HepG2 (cell line): ENCODE measurements around the gene PCBD2. TPM values are rescaled to one million over a fixed set of nuclear protein-coding genes. Genes with fewer than 3 reads are reported as not detected.

ENCODE experiments used
- ATAC-seq: fragments of 200-7000 bp; cut with Tn5 transposase; 3 replicates; pipeline ENCODE4 v1.9.1; 2020; ENCODE audit warnings: mild to moderate bottlenecking, moderate library complexity
- BruUV-seq: library from RNA; stranded (reverse); fragments of 400-500 nt; replicated peaks from 2 replicates; lab custom pipeline; 2021; lab: Mats Ljungman, UMichigan
- CTCF ChIA-PET: fragments of 300-600 bp; formaldehyde crosslinking; extraction: SDS; loops from one replicate; lab custom pipeline; 2021; ENCODE audit warnings: low total read pairs, inconsistent platforms, low intra/inter-chr PET ratio; lab: Yijun Ruan, JAX
- POLR2A ChIA-PET: fragments of 350-600 bp; sonication (Branson Sonifier 250); formaldehyde crosslinking; loops from one replicate; lab custom pipeline; 2020; ENCODE audit warnings: antibody characterized with exemption, inconsistent platforms; lab: Yijun Ruan, JAX
- DNase-seq: peaks from one replicate; pipeline ENCODE4 v3.0.0-alpha.2; 2015; ENCODE audit warnings: low spot score
- FAIRE-seq: peaks from 3 replicates; lab custom pipeline; 2011; peaks lifted over from hg19 to GRCh38; lab: Jason Lieb, UNC
- H2AFZ ChIP-seq: one replicate; pipeline ENCODE4 v1.6.1; 2011; ENCODE audit warnings: low read length, inconsistent platforms
- H3K27ac ChIP-seq: fragments of 300-600 bp; 3 replicates; pipeline ENCODE4 v1.8.0; 2011; ENCODE audit warnings: mixed run types, mild to moderate bottlenecking, mixed read lengths, low read length, inconsistent platforms; ENCODE audit not compliant: insufficient read depth; ENCODE audit errors: extremely low read length
- H3K27me3 ChIP-seq, 2 experiments: fragments of 200-600 bp in 1 of 2; 2 replicates in 1 of 2; 3 replicates in 1 of 2; pipeline versions ENCODE4 v1.6.0 to v1.8.0; 2011; ENCODE audit warnings: low read length in 2 of 2, mild to moderate bottlenecking in 2 of 2, moderate library complexity in 2 of 2, inconsistent platforms in 1 of 2; ENCODE audit not compliant: insufficient read depth in 2 of 2, control insufficient read depth in 1 of 2
- H3K36me3 ChIP-seq, 2 experiments: fragments of 200-600 bp in 1 of 2; replicated peaks in 1 of 2; 2 replicates in 1 of 2; 3 replicates in 1 of 2; pipeline versions ENCODE4 v1.5.1 to v1.8.0; 2011; ENCODE audit warnings: low read length in 2 of 2, inconsistent platforms in 1 of 2; ENCODE audit not compliant: insufficient read depth in 2 of 2, control insufficient read depth in 1 of 2
- H3K4me1 ChIP-seq: 2 replicates; pipeline ENCODE4 v1.5.1; 2012; ENCODE audit warnings: low read length, inconsistent platforms; ENCODE audit not compliant: insufficient read depth
- H3K4me2 ChIP-seq: 2 replicates; pipeline ENCODE4 v1.6.0; 2011; ENCODE audit warnings: low read depth, low read length, inconsistent platforms
- H3K4me3 ChIP-seq, 3 experiments: fragments of 200-600 bp in 1 of 3; sonication (generic), shearing (Covaris generic) in 1 of 3; replicated peaks in 1 of 3; 2 replicates each; pipeline ENCODE4 v1.5.1; 2011 to 2016; ENCODE audit warnings: low read length in 3 of 3, inconsistent platforms in 2 of 3, low read depth in 2 of 3, mild to moderate bottlenecking in 2 of 3, control low read depth in 1 of 3, mixed read lengths in 1 of 3; ENCODE audit not compliant: insufficient read depth in 1 of 3
- H3K79me2 ChIP-seq: one replicate; pipeline ENCODE4 v1.6.1; 2011; ENCODE audit warnings: low read length, inconsistent platforms; ENCODE audit not compliant: insufficient read depth
- H3K9ac ChIP-seq: 2 replicates; pipeline ENCODE4 v1.6.0; 2011; ENCODE audit warnings: mild to moderate bottlenecking, low read depth, low read length, inconsistent platforms; ENCODE audit not compliant: insufficient read depth
- H3K9me3 ChIP-seq: 2 replicates; pipeline ENCODE4 v1.5.1; 2012; ENCODE audit warnings: mild to moderate bottlenecking, low read length
- H4K20me1 ChIP-seq: 2 replicates; pipeline ENCODE4 v1.6.0; 2011; ENCODE audit warnings: inconsistent platforms, mild to moderate bottlenecking, low read length, moderate library complexity; ENCODE audit not compliant: insufficient read depth
- GATAD1 ChIP-seq: IDR thresholded peaks from 2 replicates; pipeline ENCODE4 v1.6.1; 2016; ENCODE audit warnings: missing genetic modification reagents, missing compliant biosample characterization
- GTF3A ChIP-seq: sonication (generic); formaldehyde crosslinking; conservative IDR thresholded peaks from 2 replicates; pipeline ENCODE4 v1.4.0; 2020; ENCODE audit warnings: mild to moderate bottlenecking, missing genetic modification reagents
- KLF11 ChIP-seq: IDR thresholded peaks from 2 replicates; pipeline ENCODE4 v1.6.1; 2016; ENCODE audit warnings: missing compliant biosample characterization
- MATR3 ChIP-seq: sonication (generic); formaldehyde crosslinking; IDR thresholded peaks from 2 replicates; pipeline ENCODE4 v1.4.0; 2020; ENCODE audit warnings: missing genetic modification reagents
- MAZ ChIP-seq, 2 experiments: sonication (generic) in 1 of 2; formaldehyde crosslinking in 1 of 2; IDR thresholded peaks; 2 replicates each; pipeline versions ENCODE4 v1.5.0 to v1.6.1; 2012 to 2020; ENCODE audit warnings: low read depth in 2 of 2, mild to moderate bottlenecking in 2 of 2, borderline replicate concordance in 1 of 2, improper control_type of control experiment in 1 of 2, low read length in 1 of 2, missing genetic modification reagents in 1 of 2, moderate library complexity in 1 of 2
- NR2F2 ChIP-seq: IDR thresholded peaks from 2 replicates; pipeline ENCODE4 v1.6.1; 2012; ENCODE audit warnings: low read depth, inconsistent platforms, borderline replicate concordance
- RFX3 ChIP-seq: IDR thresholded peaks from 2 replicates; pipeline ENCODE4 v1.6.1; 2016; ENCODE audit warnings: missing biosample characterization, missing genetic modification reagents
- RFXANK ChIP-seq: IDR thresholded peaks from 2 replicates; pipeline ENCODE4 v1.6.1; 2016
- SMAD9 ChIP-seq: sonication (generic); formaldehyde crosslinking; IDR thresholded peaks from 2 replicates; pipeline ENCODE4 v1.5.1; 2020; ENCODE audit warnings: mild to moderate bottlenecking, missing genetic modification reagents
- TFAP4 ChIP-seq: sonication (generic); IDR thresholded peaks from 2 replicates; pipeline ENCODE4 v1.6.1; 2016; ENCODE audit warnings: low read depth, borderline replicate concordance
- ZNF563 ChIP-seq: sonication (generic); formaldehyde crosslinking; IDR thresholded peaks from 2 replicates; pipeline ENCODE4 v1.8.0; 2022; ENCODE audit warnings: mild to moderate bottlenecking, moderate library complexity, missing genetic modification reagents
- ZNF570 ChIP-seq: sonication (generic); formaldehyde crosslinking; IDR thresholded peaks from 2 replicates; pipeline ENCODE4 v1.4.0; 2020; ENCODE audit warnings: mild to moderate bottlenecking, missing genetic modification reagents, borderline replicate concordance
- ZNF580 ChIP-seq: IDR thresholded peaks from 2 replicates; pipeline ENCODE4 v1.6.1; 2016; ENCODE audit warnings: low read depth, borderline replicate concordance
- WGBS: methylation state at CpG from one replicate; pipeline ENCODE4 v1.1.6; 2017; ENCODE audit warnings: low lambda C conversion rate; 5-methylcytosine and 5-hydroxymethylcytosine counted together
- in situ Hi-C: cut with HindIII; loops from 2 replicates; pipeline ENCODE4 v1.10.0; 2017; ENCODE audit warnings: low pct_unique_long_range_greater_than_20kb; ENCODE audit not compliant: extremely low pct_ligation_motif_present
- intact Hi-C: fragments of 100-400 bp; cut with micrococcal nuclease; formaldehyde crosslinking; loops from one replicate; pipeline ENCODE4 v1.10.0; 2022; ENCODE audit not compliant: unreplicated experiment
- polyA plus RNA-seq, 8 experiments: library from polyadenylated mRNA; depleted of rRNA in 3 of 8; stranded (reverse) in 7 of 8; unstranded in 1 of 8; fragments of >200 nt; fragmentation: Illumina TruSeq in 4 of 8; extraction: Trizol in 4 of 8; gene quantifications; 2 replicates each; pipeline versions ENCODE4 v1.2.1 to v1.2.3, GENCODE V29; 2011 to 2016; ENCODE audit warnings: low read depth in 4 of 8, missing spikeins in 1 of 8, mixed read lengths in 1 of 8; ENCODE audit not compliant: insufficient read depth in 1 of 8
- total RNA-seq, 5 experiments: library from RNA; depleted of rRNA; stranded (reverse); fragments of >200 nt; fragmentation: Illumina TruSeq; extraction: Trizol; gene quantifications; 2 replicates each; pipeline ENCODE4 v1.2.3, GENCODE V29; 2016; ENCODE audit warnings: low read depth in 1 of 5

The PCBD2 gene
- total and polyA plus RNA-seq, 2 of the 13 experiments (the other 11 are each of a cell fraction or from before 2014, with no cell fraction given), result 5.5 to 12.0 TPM

GRCh38 chr5:134892282-134892681, 12.6 kb upstream of the PCBD2 start:
- H3K79me2 ChIP-seq, result peaks cover 2% of the 10 kb centered on the region
- TF ChIP-seq TFAP4 (no peak), ZNF570 (CRISPR knock-in tag) (no peak), MATR3 (CRISPR knock-in tag) (no peak), MAZ (IDR thresholded peaks at IDR 0.05; ENCODE audit: borderline replicate concordance, low read depth, low read length) (no peak), MAZ (CRISPR knock-in tag; IDR thresholded peaks at IDR 0.05; ENCODE audit: low read depth) (no peak), KLF11 (CRISPR knock-in tag) (no peak), GATAD1 (CRISPR knock-in tag) (no peak), RFX3 (CRISPR knock-in tag) (no peak), ZNF563 (CRISPR knock-in tag) (no peak), ZNF580 (CRISPR knock-in tag) (no peak), SMAD9 (CRISPR knock-in tag) (no peak), RFXANK (no peak), GTF3A (no peak), NR2F2 (no peak)
- no peaks in the 10 kb centered on the region for H3K9me3 ChIP-seq
- no TSS peak for BruUV-seq
- in situ Hi-C loops, result no loop called here
- H3K27me3 ChIP-seq, result no peaks in the 10 kb centered on the region
- intact Hi-C loops, result no loop called here
- H3K36me3 ChIP-seq, result peaks cover 4 to 50% of the 10 kb centered on the region in 2 experiments
- no peaks in the 10 kb centered on the region for H3K4me1 ChIP-seq
- no peak overlapping the region for H3K4me2 ChIP-seq
- FAIRE-seq (no peak), ATAC-seq (no peak), DNase-seq (no peak)
- POLR2A ChIA-PET, result interaction anchor here (0.8 kb wide), 1 partner anchor 12 kb away, joined by 4 read pairs; the partner anchor contains the start of gene PCBD2
- H4K20me1 ChIP-seq, result no peaks in the 10 kb centered on the region
- H3K27ac ChIP-seq, result no peak overlapping the region
- H3K4me3 ChIP-seq, result no peak overlapping the region
- H3K9ac ChIP-seq, result no peak overlapping the region
- no peak overlapping the region for H2AFZ ChIP-seq
- 99% methylated on average over 3 of the region's 3 CpGs for WGBS
- CTCF ChIA-PET, result no interaction called here
